T-cell (primary cell): ENCODE results near the gene STEAP2. TPM values are rescaled to one million over a fixed set of nuclear protein-coding genes. Genes with fewer than 3 reads are reported as not detected.

Experiments used
- ATAC-seq, 4 experiments: fragments of 200-7000 bp in 3 of 4; fragments of 150-1000 bp in 1 of 4; cut with Tn5 transposase; replicated peaks in 1 of 4; 1 replicate in 3 of 4; 2 replicates in 1 of 4; pipeline ENCODE4 v1.10.0; 2021; ENCODE audit warnings: moderate library complexity in 3 of 4, mild to moderate bottlenecking in 2 of 4, moderate number of reproducible peaks in 1 of 4
- CTCF ChIA-PET, 2 donors: fragments of 300-600 bp; sonication (Branson Sonifier 250); formaldehyde crosslinking; loops; one replicate each; lab custom pipeline; 2022; ENCODE audit warnings: antibody characterized with exemption in 2 of 2; lab: Charles Lee
- POLR2A ChIA-PET, 2 donors: fragments of 300-600 bp; sonication (Branson Sonifier 250); formaldehyde crosslinking; loops; one replicate each; lab custom pipeline; 2022; ENCODE audit warnings: antibody characterized with exemption in 2 of 2; lab: Charles Lee
- DNase-seq, 35 experiments: peaks; one replicate each; pipeline versions ENCODE4 v3.0.0 to v3.0.0-alpha.2; 2013 to 2023
- H3K27ac ChIP-seq: one replicate; pipeline ENCODE4 v1.5.1; 2013; ENCODE audit warnings: low read length
- H3K27me3 ChIP-seq, 2 experiments: replicated peaks in 1 of 2; 1 replicate in 1 of 2; 2 replicates in 1 of 2; pipeline versions ENCODE4 v1.6.1 to v1.7.0; 2013; ENCODE audit warnings: low read length in 1 of 2, mixed read lengths in 1 of 2; ENCODE audit not compliant: control insufficient read depth in 2 of 2, insufficient read depth in 2 of 2; ENCODE audit errors: extremely low read depth in 1 of 2
- H3K36me3 ChIP-seq, 2 donors: 1 replicate in 1 of 2; 2 replicates in 1 of 2; pipeline versions ENCODE4 v1.6.1 to v1.7.0; 2013; ENCODE audit warnings: low read length in 1 of 2; ENCODE audit not compliant: control insufficient read depth in 2 of 2, insufficient read depth in 1 of 2; ENCODE audit errors: extremely low read depth in 1 of 2
- H3K4me1 ChIP-seq, 2 experiments: 1 replicate in 1 of 2; 2 replicates in 1 of 2; pipeline versions ENCODE4 v1.6.1 to v1.7.0; 2013; ENCODE audit warnings: low read length in 2 of 2, mixed read lengths in 1 of 2; ENCODE audit not compliant: insufficient read depth in 2 of 2, control insufficient read depth in 1 of 2; ENCODE audit errors: extremely low read depth in 1 of 2
- H3K4me3 ChIP-seq, 2 donors: 1 replicate in 1 of 2; 2 replicates in 1 of 2; pipeline versions ENCODE4 v1.5.1 to v1.7.0; 2013; ENCODE audit warnings: mild to moderate bottlenecking in 2 of 2, low read length in 1 of 2, moderate library complexity in 1 of 2; ENCODE audit not compliant: control insufficient read depth in 1 of 2; ENCODE audit errors: extremely low read depth in 1 of 2
- H3K9me3 ChIP-seq: 2 replicates; pipeline ENCODE4 v1.7.0; 2013
- H3K27ac Mint-ChIP-seq, 2 donors: one replicate each; pipeline ENCODE4 v1.8.0; 2020 to 2021; ENCODE audit warnings: mild to moderate bottlenecking in 2 of 2, mixed read lengths in 2 of 2
- H3K27me3 Mint-ChIP-seq, 2 donors: one replicate each; pipeline ENCODE4 v1.8.0; 2021 to 2022; ENCODE audit warnings: mixed read lengths in 2 of 2
- H3K36me3 Mint-ChIP-seq: one replicate; pipeline ENCODE4 v1.8.0; 2021; ENCODE audit warnings: mixed read lengths
- H3K4me1 Mint-ChIP-seq, 3 donors: one replicate each; pipeline ENCODE4 v1.8.0; 2020 to 2022; ENCODE audit warnings: mixed read lengths in 3 of 3, mild to moderate bottlenecking in 1 of 3
- H3K4me3 Mint-ChIP-seq, 3 donors: one replicate each; pipeline ENCODE4 v1.8.0; 2020 to 2022; ENCODE audit warnings: mild to moderate bottlenecking in 3 of 3, mixed read lengths in 3 of 3, moderate library complexity in 3 of 3
- H3K9me3 Mint-ChIP-seq, 3 donors: one replicate each; pipeline ENCODE4 v1.8.0; 2020 to 2022; ENCODE audit warnings: mixed read lengths in 3 of 3
- WGBS: methylation state at CpG from one replicate; pipeline ENCODE4 v1.1.5; 2013; ENCODE audit warnings: missing lambda C conversion rate; ENCODE audit not compliant: insufficient coverage; 5-methylcytosine and 5-hydroxymethylcytosine counted together
- total RNA-seq, 35 experiments: library from RNA in 6 of 35; stranded (reverse) in 6 of 35; fragments of 120-200 nt in 1 of 35; gene quantifications; one replicate each; pipeline versions ENCODE4 v1.2.1 to v1.2.4 and lab custom pipeline; 2013 to 2026

STEAP2 gene
- total RNA-seq, 5 donors from 2014 or later (not counting 1 experiment from before 2014, with no cell fraction given), result 0.19 to 0.20 TPM; not detected in 3

DNA sequence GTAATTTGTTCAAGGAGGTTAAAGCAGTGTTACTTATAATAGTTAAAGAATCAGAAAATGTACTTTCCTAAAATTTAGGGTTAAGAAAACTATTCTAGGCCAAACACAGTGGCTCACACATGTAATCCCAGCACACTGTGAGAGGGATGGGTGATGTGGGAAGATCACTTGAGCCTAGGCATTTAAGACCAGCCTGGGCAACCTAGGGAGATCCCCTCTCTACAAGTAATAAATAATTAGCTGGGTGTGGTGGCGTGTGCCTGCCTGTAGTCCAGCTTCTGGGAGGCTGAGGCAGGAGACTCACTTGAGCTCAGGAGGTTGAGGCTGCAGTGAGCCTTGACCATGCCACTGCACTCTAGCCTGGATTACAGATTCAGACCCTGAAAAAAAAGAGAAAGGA, 3.6 kb upstream of the STEAP2 start:
- peaks cover 6 to 15% of the 10 kb centered on the region in 2 experiments for H3K27me3 ChIP-seq
- POLR2A ChIA-PET, result no interaction called here

DNA sequence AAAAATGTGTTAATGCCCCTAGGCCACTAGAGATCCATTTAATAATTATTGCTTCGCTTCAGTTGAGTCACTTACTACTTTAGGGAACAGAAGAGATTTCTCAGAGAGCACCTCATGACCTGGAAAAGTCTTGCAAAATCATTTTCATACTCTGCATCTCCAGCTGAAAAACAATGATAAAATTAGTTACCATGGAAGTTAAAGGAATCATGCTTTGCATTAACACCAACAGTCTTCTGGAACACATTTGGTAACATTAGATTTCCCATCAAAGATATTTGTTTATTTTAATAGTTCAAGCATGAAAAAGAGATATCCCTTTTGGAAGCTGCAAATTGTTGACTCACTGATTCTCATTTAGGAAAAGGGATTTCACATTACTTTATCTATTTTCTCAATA, 1.8 kb upstream of the STEAP2 start:
- POLR2A ChIA-PET, result interaction anchor here in 1 of 2 donors (0.6 kb wide), 1 partner anchor 126 kb away, joined by 4 read pairs; no protein-coding TSS in a partner anchor
- ATAC-seq (no peak), DNase-seq (no peak)
- Histone ChIP-seq H3K36me3 (no peaks in the 10 kb centered on the region), H3K4me1 (peaks cover 0 to 7% of the 10 kb centered on the region in 2 experiments), H3K4me3 (no peak overlapping the region), H3K27me3 (peaks cover 13 to 15% of the 10 kb centered on the region in 2 experiments), H3K27ac (no peak overlapping the region), H3K9me3 (no peaks in the 10 kb centered on the region)
- CTCF ChIA-PET, result interaction anchor here in 1 of 2 donors (0.9 to 1.1 kb wide), 2 partner anchors 51 to 102 kb away, joined by 3 read pairs; no protein-coding TSS in a partner anchor
- peaks cover 10 to 24% of the 10 kb centered on the region in 2 donors for H3K27me3 Mint-ChIP-seq
- peaks cover 5 to 6% (median 6%) of the 10 kb centered on the region in 3 donors for H3K4me1 Mint-ChIP-seq
- WGBS, result no CpG with 5 or more reads among the region's 1 CpG
- no peaks in the 10 kb centered on the region for H3K9me3 Mint-ChIP-seq
- no peaks in the 10 kb centered on the region for H3K36me3 Mint-ChIP-seq
- no peak overlapping the region for H3K27ac Mint-ChIP-seq
- H3K4me3 Mint-ChIP-seq, result no peak overlapping the region

More for the DNA sequence above, 3.6 kb upstream of the STEAP2 start:
- DNase-seq (no peak), ATAC-seq (no peak)
- no peak overlapping the region for H3K4me3 Mint-ChIP-seq
- Histone ChIP-seq H3K9me3 (no peaks in the 10 kb centered on the region), H3K4me1 (peaks cover 0 to 7% of the 10 kb centered on the region in 2 experiments), H3K36me3 (no peaks in the 10 kb centered on the region), H3K27ac (no peak overlapping the region), H3K4me3 (no peak overlapping the region)
- H3K4me1 Mint-ChIP-seq, result peaks cover 5 to 6% (median 6%) of the 10 kb centered on the region in 3 donors
- no peaks in the 10 kb centered on the region for H3K9me3 Mint-ChIP-seq
- H3K36me3 Mint-ChIP-seq, result no peaks in the 10 kb centered on the region
- no CpG with 5 or more reads among the region's 1 CpG for WGBS
- no peak overlapping the region for H3K27ac Mint-ChIP-seq
- peaks cover 10 to 24% of the 10 kb centered on the region in 2 donors for H3K27me3 Mint-ChIP-seq
- CTCF ChIA-PET, result no interaction called here

DNA sequence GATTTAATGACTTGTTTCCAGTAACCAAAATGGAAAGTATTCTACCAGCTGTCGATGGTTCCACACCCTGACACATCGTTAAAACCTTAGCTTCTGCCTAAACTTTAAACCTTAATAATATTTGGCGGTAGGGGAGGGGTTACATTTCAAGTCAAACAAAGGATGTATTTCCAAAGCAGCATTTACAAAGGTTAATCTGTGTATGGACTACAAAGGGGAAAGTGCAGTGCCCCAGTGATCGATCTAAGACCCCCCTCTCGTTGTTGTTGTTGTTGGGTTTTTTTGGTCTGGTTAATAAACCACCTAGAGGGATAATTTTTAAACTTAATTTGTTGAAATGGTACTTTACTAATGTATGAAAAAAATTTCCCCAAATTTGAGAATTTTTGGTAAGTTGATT, 1.1 kb upstream of the STEAP2 start:
- Mint-ChIP-seq H3K9me3 (no peaks in the 10 kb centered on the region), H3K4me3 (no peak overlapping the region), H3K27ac (no peak overlapping the region), H3K4me1 (peaks cover 5 to 6% (median 6%) of the 10 kb centered on the region in 3 donors), H3K27me3 (peaks cover 10 to 24% of the 10 kb centered on the region in 2 donors), H3K36me3 (no peaks in the 10 kb centered on the region)
- Histone ChIP-seq H3K36me3 (no peaks in the 10 kb centered on the region), H3K27ac (no peak overlapping the region), H3K27me3 (peaks cover 13 to 15% of the 10 kb centered on the region in 2 experiments), H3K4me3 (no peak overlapping the region), H3K4me1 (peaks cover 0 to 7% of the 10 kb centered on the region in 2 experiments), H3K9me3 (no peaks in the 10 kb centered on the region)
- no peak for DNase-seq
- WGBS, result no CpG with 5 or more reads among the region's 5 CpGs
- no peak for ATAC-seq
- POLR2A ChIA-PET, result no interaction called here
- CTCF ChIA-PET, result interaction anchor here in 1 of 2 donors (0.9 to 1.1 kb wide), 2 partner anchors 50 to 101 kb away, joined by 3 read pairs; no protein-coding TSS in a partner anchor

DNA sequence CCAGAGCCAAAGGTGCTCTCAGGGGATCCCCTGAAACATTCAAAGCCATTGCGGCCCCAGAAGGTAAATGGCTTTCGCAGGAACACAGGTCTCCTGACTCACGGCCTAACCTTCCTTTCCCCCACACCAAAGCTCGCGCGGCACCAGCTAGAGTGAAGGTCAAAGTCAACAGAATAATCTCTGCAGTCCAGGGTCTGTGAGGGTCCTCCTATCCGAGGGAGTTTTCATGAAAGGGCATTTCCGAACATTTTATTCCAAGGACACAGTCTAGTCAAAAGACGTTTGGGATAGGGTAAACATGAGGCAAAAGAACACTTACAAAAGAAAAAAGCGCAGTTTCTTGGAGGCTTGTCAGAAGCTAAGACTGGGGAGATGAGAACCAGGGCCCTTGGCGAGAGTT, 559 bp upstream of the STEAP2 start:
- H3K27me3 ChIP-seq, result peaks cover 13 to 19% of the 10 kb centered on the region in 2 experiments
- H3K4me3 ChIP-seq, result no peak overlapping the region
- H3K36me3 Mint-ChIP-seq, result no peaks in the 10 kb centered on the region
- peak overlapping the region in 2 of 3 donors; percentile 25 to 26 for H3K4me3 Mint-ChIP-seq
- peaks cover 0 to 7% of the 10 kb centered on the region in 2 experiments for H3K4me1 ChIP-seq
- no peaks in the 10 kb centered on the region for H3K9me3 Mint-ChIP-seq
- ATAC-seq, result no peak
- WGBS, result 57% methylated on average over 1 of the region's 11 CpGs
- DNase-seq, result no peak
- no peak overlapping the region for H3K27ac Mint-ChIP-seq
- H3K36me3 ChIP-seq, result no peaks in the 10 kb centered on the region
- no peak overlapping the region for H3K27ac ChIP-seq
- H3K4me1 Mint-ChIP-seq, result peaks cover 5 to 6% (median 6%) of the 10 kb centered on the region in 3 donors
- CTCF ChIA-PET, result no interaction called here
- POLR2A ChIA-PET, result no interaction called here
- H3K27me3 Mint-ChIP-seq, result peaks cover 10 to 24% of the 10 kb centered on the region in 2 donors
- H3K9me3 ChIP-seq, result no peaks in the 10 kb centered on the region

DNA sequence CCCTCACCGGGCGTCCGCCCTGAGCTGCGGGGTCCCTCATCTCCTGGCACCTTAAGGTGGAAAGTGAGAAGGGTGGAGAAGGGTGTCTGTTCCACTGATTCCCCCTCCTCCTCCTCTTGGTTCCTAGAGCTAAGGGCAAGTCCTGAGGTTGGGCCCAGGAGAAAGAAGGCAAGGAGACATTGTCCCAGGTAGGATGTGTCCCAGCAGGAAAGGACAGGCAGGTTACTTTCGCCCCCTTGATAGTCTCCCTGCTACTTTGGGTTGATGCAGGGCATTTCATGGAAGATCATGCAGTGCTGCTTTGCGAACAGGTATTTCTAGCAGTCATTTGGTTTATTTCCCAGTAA, 582 bp downstream of the STEAP2 start:
- H3K27ac ChIP-seq, result no peak overlapping the region
- ChIA-PET POLR2A (interaction anchor here in 1 of 2 donors (0.5 kb wide), 1 partner anchor 16 kb away, joined by 4 read pairs; no protein-coding TSS in a partner anchor), CTCF (no interaction called here)
- H3K9me3 Mint-ChIP-seq, result no peaks in the 10 kb centered on the region
- H3K36me3 Mint-ChIP-seq, result no peaks in the 10 kb centered on the region
- peaks cover 13 to 19% of the 10 kb centered on the region in 2 experiments for H3K27me3 ChIP-seq
- peaks cover 0 to 7% of the 10 kb centered on the region in 2 experiments for H3K4me1 ChIP-seq
- H3K4me3 ChIP-seq, result no peak overlapping the region
- H3K27ac Mint-ChIP-seq, result no peak overlapping the region
- no peak overlapping the region for H3K4me3 Mint-ChIP-seq
- peaks cover 5 to 6% (median 6%) of the 10 kb centered on the region in 3 donors for H3K4me1 Mint-ChIP-seq
- no peaks in the 10 kb centered on the region for H3K9me3 ChIP-seq
- H3K27me3 Mint-ChIP-seq, result peaks cover 10 to 28% of the 10 kb centered on the region in 2 donors
- DNase-seq (no peak), ATAC-seq (no peak)
- no peaks in the 10 kb centered on the region for H3K36me3 ChIP-seq
- 50% methylated on average over 1 of the region's 6 CpGs for WGBS

DNA sequence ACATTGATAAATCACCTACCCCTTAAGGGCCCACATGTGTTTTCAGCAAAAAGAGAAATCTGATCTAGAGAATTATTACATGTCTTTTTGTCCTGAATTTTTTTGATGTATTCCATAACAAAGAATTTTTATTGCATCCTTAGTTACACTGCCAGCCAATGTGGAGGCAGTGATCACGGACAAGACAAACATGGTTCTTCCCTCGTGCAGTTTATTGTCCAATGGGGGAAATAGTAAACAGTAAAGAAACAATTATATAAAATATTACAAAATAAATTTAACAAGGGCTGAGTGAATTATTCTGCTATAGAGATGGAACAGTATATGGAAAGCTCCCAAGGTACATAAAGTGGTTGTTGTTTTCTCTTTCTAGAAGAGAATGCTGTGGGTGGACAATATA, 2.0 kb downstream of the STEAP2 start:
- peaks cover 0 to 5% (median 0%) of the 10 kb centered on the region in 3 donors for H3K9me3 Mint-ChIP-seq
- H3K27ac Mint-ChIP-seq, result no peak overlapping the region
- ChIA-PET POLR2A (no interaction called here), CTCF (no interaction called here)
- Histone ChIP-seq H3K9me3 (no peaks in the 10 kb centered on the region), H3K27me3 (peaks cover 13 to 19% of the 10 kb centered on the region in 2 experiments), H3K4me1 (peaks cover 0 to 7% of the 10 kb centered on the region in 2 experiments), H3K27ac (no peak overlapping the region), H3K36me3 (no peaks in the 10 kb centered on the region), H3K4me3 (no peak overlapping the region)
- H3K4me3 Mint-ChIP-seq, result no peak overlapping the region
- no CpG with 5 or more reads among the region's 2 CpGs for WGBS
- DNase-seq, result no peak
- no peak for ATAC-seq
- peaks cover 5 to 6% (median 6%) of the 10 kb centered on the region in 3 donors for H3K4me1 Mint-ChIP-seq
- no peaks in the 10 kb centered on the region for H3K36me3 Mint-ChIP-seq
- peaks cover 7 to 25% of the 10 kb centered on the region in 2 donors for H3K27me3 Mint-ChIP-seq
